GM12878 (cell line): ENCODE data around the gene NOL11. TPM values are rescaled to one million over a fixed set of nuclear protein-coding genes. Genes with fewer than 3 reads are reported as not detected.

Experiments
- ATAC-seq: fragments of 200-7000 bp; cut with Tn5 transposase; 3 replicates; pipeline ENCODE4 v1.9.1; 2020; ENCODE audit warnings: mild to moderate bottlenecking, moderate library complexity
- BruUV-seq: library from RNA; stranded (reverse); fragments of 400-500 nt; replicated peaks from 2 replicates; lab custom pipeline; 2021; lab: Mats Ljungman, UMichigan
- CTCF ChIA-PET: fragments of 300-600 bp; sonication (Branson Sonifier 250); formaldehyde crosslinking; extraction: SDS; loops from one replicate; lab custom pipeline; 2021; ENCODE audit warnings: inconsistent platforms; lab: Yijun Ruan, JAX
- POLR2A ChIA-PET: fragments of 350-600 bp; formaldehyde crosslinking; extraction: SDS; loops from one replicate; lab custom pipeline; 2021; ENCODE audit warnings: inconsistent platforms; lab: Charles Lee
- RAD21 ChIA-PET: fragments of 300-600 bp; sonication (Branson Sonifier 250); formaldehyde crosslinking; loops from one replicate; lab custom pipeline; 2023; ENCODE audit warnings: antibody characterized with exemption; ENCODE audit not compliant: unreplicated experiment; lab: Charles Lee
- SMC1A ChIA-PET: fragments of 300-600 bp; sonication (Branson Sonifier 250); formaldehyde crosslinking; loops from one replicate; lab custom pipeline; 2023; ENCODE audit not compliant: unreplicated experiment, uncharacterized antibody; lab: Charles Lee
- DNase-seq: peaks from one replicate; pipeline ENCODE4 v3.0.0-alpha.2; 2011; ENCODE audit warnings: low read depth, low spot score
- FAIRE-seq: peaks from 3 replicates; lab custom pipeline; 2011; peaks lifted over from hg19 to GRCh38; lab: Jason Lieb, UNC
- H2AFZ ChIP-seq: 2 replicates; pipeline ENCODE4 v1.6.0; 2011; ENCODE audit warnings: low read depth, low read length, control low read depth; ENCODE audit not compliant: control insufficient read depth
- H3K27ac ChIP-seq: 2 replicates; pipeline ENCODE4 v1.5.1; 2011; ENCODE audit warnings: control low read depth; ENCODE audit not compliant: control insufficient read depth, insufficient read depth
- H3K27me3 ChIP-seq, 2 experiments: replicated peaks in 1 of 2; 2 replicates each; pipeline versions ENCODE4 v1.6.0 to v1.6.1; 2011; ENCODE audit warnings: low read length in 1 of 2; ENCODE audit not compliant: control insufficient read depth in 2 of 2, insufficient read depth in 2 of 2
- H3K36me3 ChIP-seq, 2 experiments: 2 replicates each; pipeline ENCODE4 v1.5.1; 2011; ENCODE audit warnings: low read length in 1 of 2; ENCODE audit not compliant: control insufficient read depth in 2 of 2, insufficient read depth in 2 of 2
- H3K4me1 ChIP-seq: 2 replicates; pipeline ENCODE4 v1.6.1; 2011; ENCODE audit warnings: mild to moderate bottlenecking, low read length, moderate library complexity, mixed read lengths; ENCODE audit not compliant: control insufficient read depth, insufficient read depth
- H3K4me2 ChIP-seq: 2 replicates; pipeline ENCODE4 v1.6.0; 2011; ENCODE audit warnings: control low read depth; ENCODE audit not compliant: control insufficient read depth, insufficient read depth
- H3K4me3 ChIP-seq: fragments of 200-600 bp; sonication (generic); 2 replicates; pipeline ENCODE4 v1.5.1; 2016
- H3K79me2 ChIP-seq: 2 replicates; pipeline ENCODE4 v1.6.0; 2011; ENCODE audit warnings: low read length; ENCODE audit not compliant: control insufficient read depth, insufficient read depth
- H3K9ac ChIP-seq: 2 replicates; pipeline ENCODE4 v1.8.0; 2011; ENCODE audit warnings: low read length, control low read depth, mixed read lengths; ENCODE audit not compliant: control insufficient read depth, insufficient read depth
- H3K9me3 ChIP-seq: replicated peaks from 3 replicates; pipeline ENCODE4 v1.5.1; 2011; ENCODE audit warnings: mild to moderate bottlenecking, low read length; ENCODE audit not compliant: control insufficient read depth, insufficient read depth
- H4K20me1 ChIP-seq: 2 replicates; pipeline ENCODE4 v1.6.0; 2011; ENCODE audit not compliant: control insufficient read depth, insufficient read depth
- CREB1 ChIP-seq: IDR thresholded peaks from 2 replicates; pipeline ENCODE4 v1.6.1; 2012; ENCODE audit warnings: low read depth, mild to moderate bottlenecking, inconsistent platforms
- CUX1 ChIP-seq: IDR thresholded peaks from 2 replicates; pipeline ENCODE4 v1.6.1; 2012; ENCODE audit warnings: improper control_type of control experiment, low read depth, low read length; ENCODE audit not compliant: insufficient replicate concordance
- FOXM1 ChIP-seq: IDR thresholded peaks from 2 replicates; pipeline ENCODE4 v1.6.1; 2012; ENCODE audit warnings: low read depth, mild to moderate bottlenecking, inconsistent platforms, low read length, moderate library complexity
- IKZF2 ChIP-seq, 2 experiments: fragments of 450-650 bp; IDR thresholded peaks; 2 replicates each; pipeline ENCODE4 v1.6.1; 2017; ENCODE audit warnings: mild to moderate bottlenecking in 2 of 2, moderate library complexity in 2 of 2
- MEF2A ChIP-seq: IDR thresholded peaks from 2 replicates; pipeline ENCODE4 v1.6.1; 2011; ENCODE audit warnings: low read depth, mild to moderate bottlenecking, low read length, moderate library complexity; ENCODE audit not compliant: insufficient read depth
- MTA3 ChIP-seq: IDR thresholded peaks from 2 replicates; pipeline ENCODE4 v1.6.1; 2012; ENCODE audit warnings: low read length, inconsistent platforms, borderline replicate concordance
- NFIC ChIP-seq: IDR thresholded peaks from 2 replicates; pipeline ENCODE4 v1.6.1; 2012; ENCODE audit warnings: low read depth, mild to moderate bottlenecking, inconsistent platforms, low read length, moderate library complexity
- NR2F1 ChIP-seq: fragments of 450-650 bp; conservative IDR thresholded peaks from 2 replicates; pipeline ENCODE4 v1.6.1; 2017; ENCODE audit warnings: mild to moderate bottlenecking
- PML ChIP-seq: IDR thresholded peaks from 2 replicates; pipeline ENCODE4 v1.6.1; 2012; ENCODE audit warnings: low read length, inconsistent platforms
- RUNX3 ChIP-seq: IDR thresholded peaks from 2 replicates; pipeline ENCODE4 v1.6.1; 2012; ENCODE audit warnings: low read length, inconsistent platforms
- SMC3 ChIP-seq: IDR thresholded peaks from 2 replicates; pipeline ENCODE4 v1.6.1; 2011; ENCODE audit warnings: low read length, improper control_type of control experiment, borderline replicate concordance
- TCF3 ChIP-seq: IDR thresholded peaks from 2 replicates; pipeline ENCODE4 v1.6.1; 2012; ENCODE audit warnings: low read depth, mild to moderate bottlenecking, low read length, borderline replicate concordance; ENCODE audit not compliant: insufficient read depth
- WGBS: methylation state at CpG from one replicate; pipeline ENCODE4 v1.1.6; 2016; ENCODE audit warnings: low lambda C conversion rate; ENCODE audit not compliant: insufficient replicate concordance, insufficient coverage; ENCODE audit errors: missing lambda C conversion rate; 5-methylcytosine and 5-hydroxymethylcytosine counted together
- in situ Hi-C: fragments of 300-500 bp; cut with MboI; formaldehyde crosslinking; loops from 9 replicates; pipeline ENCODE4 v1.14.3; 2018; ENCODE audit warnings: mixed read lengths
- intact Hi-C: fragments of 100-400 bp; cut with micrococcal nuclease; formaldehyde crosslinking; loops from one replicate; pipeline ENCODE4 v1.14.2; 2022; ENCODE audit not compliant: unreplicated experiment
- polyA plus RNA-seq, 11 experiments: library from polyadenylated mRNA; depleted of rRNA in 4 of 11; unstranded in 6 of 11; stranded (reverse) in 5 of 11; fragments of >200 nt; fragmentation: Nextera tagmentation in 4 of 11; fragmentation: Illumina TruSeq in 1 of 11; extraction: Ambion mirVana in 4 of 11; extraction: Trizol in 1 of 11; gene quantifications; 1 replicate in 1 of 11; 2 replicates in 10 of 11; pipeline versions ENCODE4 v1.2.1 to v1.2.3, GENCODE V29; 2011 to 2016; ENCODE audit warnings: inconsistent platforms in 2 of 11, missing spikeins in 2 of 11, low read depth in 1 of 11
- total RNA-seq, 4 experiments: library from RNA; depleted of rRNA in 3 of 4; stranded (reverse); fragments of >200 nt in 3 of 4; fragmentation: Illumina TruSeq in 1 of 4; extraction: Trizol in 1 of 4; gene quantifications; 2 replicates each; pipeline versions ENCODE4 v1.2.1 to v1.2.3, GENCODE V29; 2013 to 2021
- TF ChIP-seq, protein P1 (sequence below): fragments of 450-650 bp; IDR thresholded peaks from 2 replicates; pipeline ENCODE4 v1.6.1; 2017; ENCODE audit warnings: mild to moderate bottlenecking, moderate library complexity

Gene NOL11
- total and polyA plus RNA-seq, 10 of the 15 experiments (the other 5 are each of a cell fraction or from before 2014, with no cell fraction given), result 54.8 to 130 (median 94.6) TPM

DNA sequence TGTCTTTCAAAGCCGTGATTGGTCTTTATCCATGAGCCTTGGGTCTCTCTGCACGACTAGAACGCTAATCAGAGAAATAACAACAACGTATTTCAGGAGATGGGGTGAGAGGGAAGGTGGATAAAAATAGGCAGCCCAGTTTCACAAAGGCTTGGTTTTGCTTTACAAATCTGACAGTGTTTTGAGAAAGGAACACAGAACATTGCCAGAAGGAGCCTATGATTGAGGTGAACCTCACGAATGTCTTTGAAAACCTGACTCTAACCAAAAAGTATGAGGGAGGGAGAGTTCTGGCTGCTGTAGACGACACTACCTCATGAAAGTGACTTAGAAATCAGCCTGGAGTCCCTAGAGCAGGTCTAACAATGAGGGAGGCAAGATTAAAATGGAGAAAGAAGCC lies 38.0 kb upstream of the NOL11 start:
- Histone ChIP-seq H3K4me2 (peak overlapping the region; percentile 64), H3K36me3 (peaks cover 0 to 3% of the 10 kb centered on the region in 2 experiments; a peak in 3 of 4 replicates), H3K9ac (peak overlapping the region; percentile 62), H3K79me2 (no peaks in the 10 kb centered on the region), H3K4me3 (0 out of 2 replicates have a peak overlapping the region, but pooled peaks have one; percentile 14), H4K20me1 (no peaks in the 10 kb centered on the region), H3K4me1 (peaks cover 31% of the 10 kb centered on the region), H3K9me3 (no peaks in the 10 kb centered on the region), H3K27ac (peak overlapping the region; percentile 88), H3K27me3 (no peaks in the 10 kb centered on the region), H2AFZ (peak overlapping the region; percentile 68)
- FAIRE-seq (peak; percentile 92), DNase-seq (no peak), ATAC-seq (peak; percentile 77)
- ChIA-PET RAD21 (interaction anchor here (0.9 to 4.4 kb wide), 4 partner anchors 8 to 105 kb away, joined by 3 to 20 read pairs (median 4); no protein-coding TSS in a partner anchor), SMC1A (interaction anchor here (0.9 to 5.4 kb wide), 5 partner anchors 8 to 301 kb away, joined by 3 to 49 read pairs (median 12); no protein-coding TSS in a partner anchor), POLR2A (interaction anchor here (0.7 to 2.5 kb wide), 4 partner anchors 15 to 38 kb away, joined by 3 to 17 read pairs (median 4); no protein-coding TSS in a partner anchor), CTCF (interaction anchor here (0.6 to 2.3 kb wide), 7 partner anchors 8 to 76 kb away, joined by 3 to 12 read pairs (median 5); no protein-coding TSS in a partner anchor)
- TF ChIP-seq PML, result peak; percentile 23; the same call in 1 of the 2 replicates
- TF ChIP-seq CUX1, result no peak
- TF ChIP-seq MEF2A, result peak; percentile 86; the same call in 1 of the 2 replicates
- TF ChIP-seq, protein P1, sequence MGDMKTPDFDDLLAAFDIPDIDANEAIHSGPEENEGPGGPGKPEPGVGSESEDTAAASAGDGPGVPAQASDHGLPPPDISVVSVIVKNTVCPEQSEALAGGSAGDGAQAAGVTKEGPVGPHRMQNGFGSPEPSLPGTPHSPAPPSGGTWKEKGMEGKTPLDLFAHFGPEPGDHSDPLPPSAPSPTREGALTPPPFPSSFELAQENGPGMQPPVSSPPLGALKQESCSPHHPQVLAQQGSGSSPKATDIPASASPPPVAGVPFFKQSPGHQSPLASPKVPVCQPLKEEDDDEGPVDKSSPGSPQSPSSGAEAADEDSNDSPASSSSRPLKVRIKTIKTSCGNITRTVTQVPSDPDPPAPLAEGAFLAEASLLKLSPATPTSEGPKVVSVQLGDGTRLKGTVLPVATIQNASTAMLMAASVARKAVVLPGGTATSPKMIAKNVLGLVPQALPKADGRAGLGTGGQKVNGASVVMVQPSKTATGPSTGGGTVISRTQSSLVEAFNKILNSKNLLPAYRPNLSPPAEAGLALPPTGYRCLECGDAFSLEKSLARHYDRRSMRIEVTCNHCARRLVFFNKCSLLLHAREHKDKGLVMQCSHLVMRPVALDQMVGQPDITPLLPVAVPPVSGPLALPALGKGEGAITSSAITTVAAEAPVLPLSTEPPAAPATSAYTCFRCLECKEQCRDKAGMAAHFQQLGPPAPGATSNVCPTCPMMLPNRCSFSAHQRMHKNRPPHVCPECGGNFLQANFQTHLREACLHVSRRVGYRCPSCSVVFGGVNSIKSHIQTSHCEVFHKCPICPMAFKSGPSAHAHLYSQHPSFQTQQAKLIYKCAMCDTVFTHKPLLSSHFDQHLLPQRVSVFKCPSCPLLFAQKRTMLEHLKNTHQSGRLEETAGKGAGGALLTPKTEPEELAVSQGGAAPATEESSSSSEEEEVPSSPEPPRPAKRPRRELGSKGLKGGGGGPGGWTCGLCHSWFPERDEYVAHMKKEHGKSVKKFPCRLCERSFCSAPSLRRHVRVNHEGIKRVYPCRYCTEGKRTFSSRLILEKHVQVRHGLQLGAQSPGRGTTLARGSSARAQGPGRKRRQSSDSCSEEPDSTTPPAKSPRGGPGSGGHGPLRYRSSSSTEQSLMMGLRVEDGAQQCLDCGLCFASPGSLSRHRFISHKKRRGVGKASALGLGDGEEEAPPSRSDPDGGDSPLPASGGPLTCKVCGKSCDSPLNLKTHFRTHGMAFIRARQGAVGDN, result 0 out of 2 replicates have a peak, but pooled peaks have one; percentile 25
- TF ChIP-seq MTA3, result 0 out of 2 replicates have a peak, but pooled peaks have one; percentile 27
- TF ChIP-seq FOXM1, result 0 out of 2 replicates have a peak, but pooled peaks have one; percentile 8
- TF ChIP-seq NFIC, result peak; percentile 40; the same call in 1 of the 2 replicates
- no peak for TF ChIP-seq TCF3
- TF ChIP-seq NR2F1, result no peak
- peak; percentile 14; the same call in 1 of the 2 replicates for TF ChIP-seq SMC3
- TF ChIP-seq IKZF2 (IDR thresholded peaks at IDR 0.05), result 0 out of 4 replicates have a peak, but pooled peaks of 1 of the 2 experiments have one; percentile 9
- TF ChIP-seq CREB1, result peak; percentile 6; the same call in 1 of the 2 replicates
- peak; percentile 58 for TF ChIP-seq RUNX3
- 64% methylated on average over 6 of the region's 6 CpGs for WGBS
- in situ Hi-C loops (no loop called here), intact Hi-C loops (loop anchor here (1.0 to 2.0 kb wide), 2 partner anchors 23 to 28 kb away; no protein-coding TSS in a partner anchor)
- TSS peak; percentile 16 for BruUV-seq
